MM.1S (cell line): ENCODE data around the gene ADAP1.

ENCODE experiments used
- CTCF ChIP-seq: fragments of 300-600 bp; sonication (generic); IDR thresholded peaks from 2 replicates; pipeline ENCODE4 v1.5.1; 2016; ENCODE audit warnings: antibody characterized with exemption, low read length, mixed read lengths
- EZH2 ChIP-seq: fragments of 300-600 bp; sonication (generic); optimal IDR thresholded peaks from 2 replicates; pipeline ENCODE3; 2017; ENCODE audit warnings: low read depth, mild to moderate bottlenecking, antibody characterized with exemption, low read length, mixed read lengths

- TF ChIP-seq CTCF = no peak
- no peak for TF ChIP-seq EZH2
These were observed 51.5 kb downstream of the ADAP1 start for GRCh38 chr7:902996-903395.
